ENCODE data around the gene OR1J1.

OR1J1 gene

GRCh38 chr9:122446819-122447484, 30.8 kb downstream of the OR1J1 start:
- no peak for DNase-seq (ENCODE audit: low read depth in 1 of 2, low spot score in 1 of 2)

- DNase-seq (ENCODE audit: low read depth in 1 of 2, low spot score in 1 of 2): no peak
These were observed 32.5 kb downstream of the OR1J1 start for GRCh38 chr9:122445155-122445749.

GRCh38 chr9:122444041-122444733, 33.5 kb downstream of the OR1J1 start:
- DNase-seq (ENCODE audit: low read depth in 1 of 2, low spot score in 1 of 2): no peak

- no peak for DNase-seq (ENCODE audit: low read depth in 1 of 2, low spot score in 1 of 2)
These were observed 35.2 kb downstream of the OR1J1 start for GRCh38 chr9:122442568-122442967.
